OCI-LY7 (cell line): ENCODE measurements around the gene SLC25A10. TPM values are rescaled to one million over a fixed set of nuclear protein-coding genes. Genes with fewer than 3 reads are reported as not detected.
A peak's percentile ranks its signal among the peaks of the same experiment; 100 is the strongest.

Experiments
- BruUV-seq: library from RNA; stranded (reverse); fragments of 400-500 nt; replicated peaks from 2 replicates; lab custom pipeline; 2021; lab: Mats Ljungman, UMichigan
- CTCF ChIA-PET: fragments of 300-600 bp; sonication (Branson Sonifier 250); formaldehyde crosslinking; loops from one replicate; lab custom pipeline; 2022; ENCODE audit warnings: antibody characterized with exemption; ENCODE audit not compliant: unreplicated experiment; lab: Charles Lee
- POLR2A ChIA-PET: fragments of 300-600 bp; sonication (Branson Sonifier 250); formaldehyde crosslinking; loops from one replicate; lab custom pipeline; 2022; ENCODE audit warnings: antibody characterized with exemption; lab: Charles Lee
- DNase-seq: peaks from one replicate; pipeline ENCODE4 v3.0.0-alpha.2; 2015; ENCODE audit warnings: low spot score
- H2AFZ ChIP-seq: fragments of 200-600 bp; sonication (generic), shearing (Covaris generic); 2 replicates; pipeline ENCODE4 v1.6.1; 2014; ENCODE audit warnings: mild to moderate bottlenecking, antibody characterized with exemption, low read length, moderate library complexity
- H3K27ac ChIP-seq: fragments of 200-600 bp; sonication (generic); 2 replicates; pipeline ENCODE4 v1.5.1; 2014; ENCODE audit warnings: mixed run types, low read depth, mild to moderate bottlenecking, moderate library complexity, low read length, inconsistent platforms; ENCODE audit not compliant: poor library complexity, severe bottlenecking
- H3K36me3 ChIP-seq: fragments of 200-600 bp; sonication (generic); 2 replicates; pipeline ENCODE4 v1.6.1; 2014; ENCODE audit warnings: mild to moderate bottlenecking, antibody characterized with exemption, low read length, moderate library complexity, mixed read lengths; ENCODE audit not compliant: insufficient read depth
- H3K4me1 ChIP-seq: fragments of 200-600 bp; sonication (generic); 2 replicates; pipeline ENCODE4 v1.5.1; 2014; ENCODE audit warnings: mild to moderate bottlenecking, low read length; ENCODE audit not compliant: insufficient read depth, poor library complexity, severe bottlenecking
- H3K4me2 ChIP-seq: fragments of 200-600 bp; sonication (generic); 2 replicates; pipeline ENCODE4 v1.6.1; 2014; ENCODE audit warnings: mild to moderate bottlenecking, low read length
- H3K4me3 ChIP-seq: fragments of 200-600 bp; sonication (generic); 2 replicates; pipeline ENCODE4 v1.5.1; 2014; ENCODE audit warnings: mild to moderate bottlenecking, low read depth, low read length; ENCODE audit not compliant: poor library complexity, severe bottlenecking
- H3K79me2 ChIP-seq: fragments of 200-600 bp; sonication (generic); 2 replicates; pipeline ENCODE4 v1.6.1; 2016; ENCODE audit warnings: low read depth, mild to moderate bottlenecking, low read length, moderate library complexity, mixed read lengths; ENCODE audit not compliant: insufficient read depth
- H3K9me2 ChIP-seq: fragments of 200-600 bp; sonication (generic); 2 replicates; pipeline ENCODE4 v1.6.1; 2016; ENCODE audit warnings: mild to moderate bottlenecking, low read length, mixed read lengths; ENCODE audit not compliant: insufficient read depth
- H3K9me3 ChIP-seq: fragments of 200-600 bp; sonication (generic); 2 replicates; pipeline ENCODE4 v1.6.1; 2014; ENCODE audit warnings: mild to moderate bottlenecking, mixed run types, low read length, mixed read lengths
- H4K20me1 ChIP-seq: fragments of 200-600 bp; sonication (generic); 2 replicates; pipeline ENCODE4 v1.6.1; 2014; ENCODE audit warnings: mild to moderate bottlenecking, antibody characterized with exemption, low read length, moderate library complexity, mixed read lengths; ENCODE audit not compliant: insufficient read depth
- CTCF ChIP-seq: fragments of 200-600 bp; sonication (generic); conservative IDR thresholded peaks from 2 replicates; pipeline ENCODE4 v1.5.1; 2014; ENCODE audit warnings: mild to moderate bottlenecking, antibody characterized with exemption, low read length, moderate library complexity, mixed read lengths
- EZH2phosphoT487 ChIP-seq: fragments of 200-600 bp; sonication (generic); IDR thresholded peaks from 2 replicates; pipeline ENCODE4 v1.6.1; 2018; ENCODE audit warnings: low read depth, borderline replicate concordance, mild to moderate bottlenecking, mixed run types, antibody characterized with exemption, low read length, moderate library complexity, mixed read lengths
- intact Hi-C: fragments of 100-400 bp; cut with micrococcal nuclease; formaldehyde crosslinking; loops from one replicate; pipeline ENCODE4 v1.10.0; 2022; ENCODE audit not compliant: unreplicated experiment
- total RNA-seq, 2 experiments: library from RNA; depleted of rRNA in 1 of 2; stranded (reverse); fragments of >200 nt in 1 of 2; shearing (Covaris generic) in 1 of 2; gene quantifications; 2 replicates each; pipeline ENCODE4 v1.2.3, GENCODE V29; 2014 to 2022

SLC25A10 gene
- total RNA-seq, 2 experiments from 2014 or later, result 45.6 to 46.9 TPM

- peak overlapping the region; percentile 78 for H3K4me3 ChIP-seq
- H3K27ac ChIP-seq, result peak overlapping the region; percentile 41
- peak; percentile 27 for DNase-seq
- ChIA-PET CTCF (interaction anchor here (0.6 kb wide), 1 partner anchor 160 kb away, joined by 3 read pairs; no protein-coding TSS in a partner anchor), POLR2A (interaction anchor here (1.7 kb wide), 1 partner anchor 18 kb away, joined by 6 read pairs; no protein-coding TSS in a partner anchor)
- TSS peak; percentile 83 for BruUV-seq
- TF ChIP-seq CTCF, result no peak
- peaks cover 43% of the 10 kb centered on the region for H3K79me2 ChIP-seq
- peaks cover 51% of the 10 kb centered on the region for H3K36me3 ChIP-seq
- H3K4me1 ChIP-seq, result peaks cover 23% of the 10 kb centered on the region
- no peak overlapping the region; the same call in 1 of the 2 replicates for H2AFZ ChIP-seq
- peaks cover 5% of the 10 kb centered on the region; the same call in 1 of the 2 replicates for H4K20me1 ChIP-seq
- H3K4me2 ChIP-seq, result peak overlapping the region; percentile 82
- H3K9me2 ChIP-seq, result no peaks in the 10 kb centered on the region
- intact Hi-C loops, result loop anchor here (5.0 kb wide), 2 partner anchors 167 to 413 kb away; partner anchors contain the start of gene FASN
- no peaks in the 10 kb centered on the region for H3K9me3 ChIP-seq
Measured at GRCh38 chr17:81684442-81684911, 27.6 kb upstream of the SLC25A10 start.

- BruUV-seq, result no TSS peak
- intact Hi-C loops, result no loop called here
- Histone ChIP-seq H3K4me3 (peak overlapping the region; percentile 78), H3K27ac (peak overlapping the region; percentile 41), H2AFZ (no peak overlapping the region), H4K20me1 (peaks cover 5% of the 10 kb centered on the region; the same call in 1 of the 2 replicates), H3K36me3 (peaks cover 57% of the 10 kb centered on the region), H3K9me2 (no peaks in the 10 kb centered on the region), H3K9me3 (no peaks in the 10 kb centered on the region), H3K4me2 (peak overlapping the region; percentile 82), H3K79me2 (peaks cover 43% of the 10 kb centered on the region), H3K4me1 (peaks cover 23% of the 10 kb centered on the region)
- ChIA-PET CTCF (interaction anchor here (0.6 kb wide), 1 partner anchor 161 kb away, joined by 3 read pairs; no protein-coding TSS in a partner anchor), POLR2A (no interaction called here)
- peak; percentile 31 for DNase-seq
- no peak for TF ChIP-seq CTCF
- TF ChIP-seq EZH2phosphoT487, result no peak
Measured at GRCh38 chr17:81685108-81685507, 27.0 kb upstream of the SLC25A10 start.

GRCh38 chr17:81686614-81687013 is 25.5 kb upstream of the SLC25A10 start:
- ChIA-PET CTCF (no interaction called here), POLR2A (no interaction called here)
- TF ChIP-seq EZH2phosphoT487, result no peak
- no peak for TF ChIP-seq CTCF
- no peak overlapping the region for H3K4me3 ChIP-seq
- no peaks in the 10 kb centered on the region for H3K9me2 ChIP-seq
- H3K27ac ChIP-seq, result no peak overlapping the region
- no peaks in the 10 kb centered on the region for H3K9me3 ChIP-seq
- peaks cover 43% of the 10 kb centered on the region for H3K79me2 ChIP-seq
- intact Hi-C loops, result no loop called here
- DNase-seq, result no peak
- no peak overlapping the region for H3K4me2 ChIP-seq
- no peak overlapping the region for H2AFZ ChIP-seq
- peaks cover 23% of the 10 kb centered on the region for H3K4me1 ChIP-seq
- peaks cover 65% of the 10 kb centered on the region for H3K36me3 ChIP-seq
- H4K20me1 ChIP-seq, result peaks cover 5% of the 10 kb centered on the region; the same call in 1 of the 2 replicates
- no TSS peak for BruUV-seq
